IPS DF 4.7 (cell line): ENCODE data around the gene SEL1L3.

Source experiments
- DNase-seq: peaks from one replicate; pipeline ENCODE4 v3.0.0-alpha.2; 2013; ENCODE audit warnings: low spot score; ENCODE audit errors: extremely low read depth

The SEL1L3 gene

DNA sequence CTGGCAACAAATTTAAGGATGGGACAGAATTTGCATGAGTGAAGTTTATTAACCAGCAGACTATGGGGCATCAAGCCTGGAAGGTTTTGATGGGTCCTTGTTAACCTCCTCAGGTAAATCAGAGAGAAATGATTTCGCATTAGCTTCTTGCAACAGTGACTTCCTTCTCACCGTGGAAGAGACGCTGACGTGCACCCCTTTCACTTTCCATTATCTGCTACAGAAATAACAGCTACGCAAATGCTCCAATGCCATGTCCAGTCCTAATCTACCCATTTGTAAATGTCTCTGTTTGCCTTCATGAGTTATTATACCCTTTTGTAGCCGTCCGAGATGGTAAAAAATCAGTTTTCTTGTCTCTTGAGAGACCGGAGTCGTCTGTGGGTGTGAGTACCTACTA is 106.9 kb downstream of the SEL1L3 start:
- no peak for DNase-seq

DNA sequence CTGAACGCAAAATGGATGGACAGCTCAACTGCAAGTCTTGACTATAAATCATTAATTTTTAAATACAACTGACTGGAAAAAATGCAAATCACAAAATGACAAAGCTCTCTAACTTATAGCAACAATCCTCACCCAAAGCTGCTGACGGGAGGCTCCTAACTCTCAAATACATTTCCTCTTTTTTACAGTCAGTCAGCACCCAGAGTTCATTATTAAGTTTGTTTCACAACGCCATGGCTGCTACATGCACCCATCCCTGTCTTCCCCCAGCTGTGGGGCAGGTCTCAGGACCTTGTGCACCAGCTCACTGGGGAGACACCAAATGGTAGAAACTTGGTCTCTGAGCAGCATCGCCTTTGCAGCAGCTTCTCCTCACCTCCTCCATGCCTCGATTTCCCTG is 109.5 kb downstream of the SEL1L3 start:
- no peak for DNase-seq

GRCh38 chr4:25750874-25751273 is 111.9 kb downstream of the SEL1L3 start:
- DNase-seq, result no peak

DNA sequence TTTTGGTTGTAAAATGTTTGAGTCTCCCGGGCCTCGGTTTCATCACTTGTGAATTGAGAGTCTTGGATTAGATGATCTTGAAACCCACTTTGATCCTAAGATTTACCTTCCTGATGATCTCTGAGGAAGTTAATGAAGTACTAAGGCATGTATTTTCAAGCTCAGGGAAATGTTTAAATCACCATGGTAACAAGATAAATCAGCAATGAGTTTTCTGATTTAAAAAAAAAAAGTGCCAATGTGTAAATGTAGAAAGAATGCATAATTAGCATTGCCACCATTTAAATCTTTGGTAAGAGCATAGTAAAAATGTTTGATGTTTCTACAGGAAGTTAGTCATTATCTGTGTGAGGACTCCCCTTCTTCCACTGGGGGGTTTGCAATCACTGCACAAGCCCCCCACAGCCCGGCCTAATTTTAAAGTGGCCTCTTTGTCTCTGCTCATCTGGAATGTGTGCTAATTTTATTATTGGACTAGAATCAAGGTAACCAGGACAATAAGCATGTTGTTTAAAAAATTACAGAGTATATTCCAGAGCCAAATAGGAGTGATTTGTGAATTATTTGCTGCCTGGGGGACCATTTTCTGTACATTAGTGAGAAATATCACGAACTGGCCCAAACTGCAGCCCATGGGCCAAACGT is 113.5 kb downstream of the SEL1L3 start:
- no peak for DNase-seq

DNA sequence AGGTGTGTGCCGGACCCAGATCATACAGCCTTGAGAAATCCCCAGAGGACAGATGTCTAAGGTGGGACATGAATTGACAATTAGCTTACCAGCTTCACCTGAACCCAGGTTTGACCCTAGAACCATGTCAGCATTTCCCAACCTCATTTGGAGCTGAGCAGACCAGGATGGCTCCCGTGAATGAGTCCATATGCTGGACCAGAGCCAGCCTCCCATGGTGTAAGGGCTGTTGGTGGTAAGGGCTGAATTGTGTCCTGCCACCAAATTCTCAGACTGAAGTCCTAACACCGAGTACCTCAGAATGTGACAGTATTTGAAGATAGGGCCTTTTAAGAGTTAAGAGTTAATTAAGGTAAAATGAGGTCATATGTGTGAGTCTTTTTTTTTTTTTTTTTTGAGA is 118.8 kb downstream of the SEL1L3 start:
- no peak for DNase-seq

- no peak for DNase-seq
These were observed 133.2 kb downstream of the SEL1L3 start for GRCh38 chr4:25729564-25729963.

- DNase-seq, result no peak
These were observed 133.9 kb downstream of the SEL1L3 start for GRCh38 chr4:25728886-25729285.

- DNase-seq, result no peak
These were observed 134.9 kb downstream of the SEL1L3 start for GRCh38 chr4:25727711-25728493.

- DNase-seq, result no peak
These were observed 136.9 kb downstream of the SEL1L3 start for GRCh38 chr4:25725870-25726269.

DNA sequence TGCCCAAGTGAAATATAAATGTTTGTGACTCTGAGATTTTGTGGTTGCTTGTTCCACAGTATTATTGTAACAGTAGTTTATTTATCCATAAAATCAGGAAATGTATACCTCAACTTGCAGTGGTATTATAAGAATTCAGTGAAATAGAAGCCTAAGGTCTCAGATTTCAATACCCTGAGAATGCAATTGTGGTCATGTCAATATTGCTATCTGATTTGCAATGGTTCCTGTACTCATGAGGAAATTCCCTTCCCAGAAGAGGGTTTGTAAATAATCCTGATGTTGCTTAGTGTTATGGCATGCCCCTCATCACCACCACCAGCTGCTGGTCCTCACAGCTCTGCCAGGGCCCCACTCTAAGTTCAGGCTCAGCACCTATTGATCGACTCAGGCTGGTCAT is 139.4 kb downstream of the SEL1L3 start:
- no peak for DNase-seq

DNA sequence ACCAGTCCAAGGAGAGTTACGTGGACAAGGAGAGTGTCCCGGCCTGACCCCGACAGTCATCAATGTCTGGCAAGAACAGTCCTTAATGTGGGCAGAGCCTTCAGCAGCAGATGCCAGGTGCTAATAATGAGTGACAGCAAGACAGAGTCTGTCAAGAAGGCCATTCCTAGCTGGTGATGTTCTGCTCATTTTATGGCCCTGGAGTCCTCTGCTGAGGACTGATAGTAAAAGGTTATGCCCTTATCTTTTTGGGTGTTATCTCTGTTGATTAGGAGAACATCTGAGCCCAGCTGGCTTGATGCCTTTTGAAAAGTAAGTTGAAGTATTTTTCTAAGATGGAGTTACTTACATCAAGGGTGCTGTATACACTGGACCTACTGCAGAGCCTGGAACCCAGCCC is 139.8 kb downstream of the SEL1L3 start:
- no peak for DNase-seq

DNA sequence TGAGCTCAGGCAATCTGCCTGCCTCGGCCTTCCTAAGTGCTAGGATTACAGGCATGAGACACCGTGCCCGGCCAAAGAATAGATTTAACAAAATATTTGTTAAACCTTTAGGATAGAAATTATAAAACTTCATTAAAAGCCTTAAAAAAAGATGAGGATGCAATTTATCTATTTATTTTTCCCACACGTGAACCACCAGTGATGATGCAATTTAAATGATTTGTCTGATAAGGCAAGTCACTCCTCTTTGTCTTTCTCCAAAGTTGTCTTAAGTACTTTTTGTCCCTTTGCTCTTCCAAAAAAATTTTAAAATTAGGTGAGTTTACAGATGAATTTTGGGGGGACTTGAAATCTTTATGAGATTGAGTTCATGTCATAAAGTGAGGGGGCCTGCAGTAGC is 149.0 kb downstream of the SEL1L3 start:
- DNase-seq, result no peak

GRCh38 chr4:25712611-25713010 is 150.2 kb downstream of the SEL1L3 start:
- no peak for DNase-seq

- no peak for DNase-seq
These were observed 152.2 kb downstream of the SEL1L3 start for GRCh38 chr4:25710637-25711036.

GRCh38 chr4:25704516-25704915 is 158.3 kb downstream of the SEL1L3 start:
- DNase-seq, result no peak

- no peak for DNase-seq
These were observed 158.9 kb downstream of the SEL1L3 start for GRCh38 chr4:25703731-25704388.

GRCh38 chr4:25702848-25703247 is 159.9 kb downstream of the SEL1L3 start:
- DNase-seq, result no peak

DNA sequence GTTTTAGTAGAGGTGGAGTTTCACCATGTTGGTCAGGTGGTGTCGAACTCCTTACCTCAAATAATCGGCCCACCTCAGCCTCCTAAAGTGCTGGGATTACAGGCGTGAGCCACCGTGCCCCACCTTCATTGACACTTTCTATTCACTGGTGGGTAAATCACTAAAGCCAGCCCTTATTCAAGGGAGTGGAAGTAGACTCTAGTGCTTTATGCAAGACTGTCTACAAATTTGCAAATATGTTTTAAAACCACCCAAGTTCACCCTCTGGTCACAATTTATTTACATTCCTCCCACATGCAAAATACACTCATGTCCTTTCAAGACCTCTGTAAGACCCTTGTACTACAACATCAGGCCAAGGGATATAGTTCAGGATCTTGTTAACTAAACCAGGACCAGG is 162.1 kb downstream of the SEL1L3 start:
- DNase-seq, result no peak

GRCh38 chr4:25697516-25697915 is 165.3 kb downstream of the SEL1L3 start:
- no peak for DNase-seq
